GM12872 (cell line): ENCODE measurements around the gene SNRPD2.

ENCODE experiments used
- CTCF ChIP-seq: IDR thresholded peaks from 3 replicates; pipeline ENCODE4 v1.5.1; 2011; ENCODE audit warnings: low read depth, mild to moderate bottlenecking, low read length, moderate library complexity; ENCODE audit not compliant: insufficient read depth

SNRPD2 gene

DNA sequence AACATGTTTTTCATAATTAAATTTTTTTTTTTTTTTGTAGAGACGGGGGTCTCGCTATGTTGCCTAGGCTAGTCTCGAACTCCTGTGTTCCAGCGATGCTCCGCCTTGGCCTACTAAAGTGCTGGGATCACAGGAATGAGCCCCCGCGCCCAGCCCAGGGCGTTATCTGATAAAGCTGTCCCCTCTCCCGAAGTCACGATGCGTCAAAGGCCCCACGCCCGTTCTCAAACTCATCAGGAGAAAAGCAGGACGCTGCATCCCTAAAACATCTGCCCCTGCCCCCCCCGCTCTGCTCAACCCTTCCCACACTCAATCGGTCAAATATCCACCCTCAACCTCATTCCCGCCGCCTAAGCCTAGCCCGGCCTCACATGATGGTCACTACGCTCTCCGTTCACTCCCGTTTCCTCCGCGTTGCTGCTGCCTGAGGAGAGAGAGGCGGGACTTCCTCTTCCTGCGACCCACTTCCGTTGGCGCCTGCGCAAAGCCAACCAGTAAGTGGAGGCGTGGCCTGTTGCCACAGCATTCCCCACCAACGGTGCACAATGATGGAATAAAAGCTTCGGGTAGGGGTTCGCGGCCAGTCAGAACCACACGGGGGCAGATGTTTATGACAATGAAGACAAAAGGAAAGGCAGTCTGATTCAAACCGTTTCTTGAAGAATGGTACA is at the start of gene SNRPD2:
Gene SNRPD2, minus strand, starts transcription at position 438 of the 671 bp plus-strand sequence. Its CDS starts 65 bp downstream, at position 373.
- no peak for TF ChIP-seq CTCF

DNA sequence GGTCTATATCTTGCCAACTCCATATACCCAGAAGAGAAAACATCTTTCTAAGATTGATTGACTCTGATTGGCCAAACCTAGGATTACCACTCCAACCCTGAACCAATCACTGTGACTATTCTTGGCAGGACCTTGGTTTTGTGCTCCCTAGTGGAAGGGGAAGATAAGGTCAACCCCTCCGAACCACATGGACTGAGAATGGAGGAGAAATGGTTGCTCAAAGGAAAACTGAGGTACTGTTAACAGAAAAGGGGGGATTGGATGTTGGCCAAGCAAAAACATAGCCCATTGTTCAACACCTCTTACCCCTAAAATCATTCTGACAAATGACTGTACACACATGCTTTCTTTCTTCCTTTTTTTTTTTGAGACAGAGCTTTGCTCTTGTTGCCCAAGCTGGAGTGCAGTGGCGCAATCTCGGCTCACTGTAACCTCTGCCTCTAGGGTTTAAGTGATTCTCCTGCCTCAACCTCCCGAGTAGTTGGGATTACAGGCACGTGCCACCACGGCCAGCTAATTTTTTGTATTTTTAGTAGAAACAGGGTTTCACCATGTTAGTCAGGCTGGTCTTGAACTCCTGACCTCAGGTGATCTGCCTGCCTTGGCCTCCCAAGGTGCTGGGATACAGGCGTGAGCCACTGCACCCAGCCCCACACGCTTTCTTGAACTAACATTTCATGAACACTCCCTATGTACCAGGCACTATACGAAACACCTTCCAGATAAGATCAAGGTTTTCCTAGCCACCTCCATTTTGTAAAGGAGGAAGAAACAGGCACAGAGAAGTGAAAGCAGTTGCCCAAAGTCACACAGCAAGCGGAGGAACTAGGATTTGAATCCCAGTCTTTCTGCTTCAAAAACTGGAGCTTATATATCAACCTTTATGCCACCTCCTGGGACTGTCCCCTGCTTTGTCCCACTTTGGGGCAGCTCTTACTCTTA is 48.0 kb upstream of the SNRPD2 start:
- no peak for TF ChIP-seq CTCF

- no peak for TF ChIP-seq CTCF
These were observed 41.5 kb upstream of the SNRPD2 start, which contains the start of gene MEIOSIN for GRCh38 chr19:45733160-45733810. MEIOSIN (plus strand) TSS chr19:45733439; CDS start chr19:45735377, 1,938 bp downstream.

DNA sequence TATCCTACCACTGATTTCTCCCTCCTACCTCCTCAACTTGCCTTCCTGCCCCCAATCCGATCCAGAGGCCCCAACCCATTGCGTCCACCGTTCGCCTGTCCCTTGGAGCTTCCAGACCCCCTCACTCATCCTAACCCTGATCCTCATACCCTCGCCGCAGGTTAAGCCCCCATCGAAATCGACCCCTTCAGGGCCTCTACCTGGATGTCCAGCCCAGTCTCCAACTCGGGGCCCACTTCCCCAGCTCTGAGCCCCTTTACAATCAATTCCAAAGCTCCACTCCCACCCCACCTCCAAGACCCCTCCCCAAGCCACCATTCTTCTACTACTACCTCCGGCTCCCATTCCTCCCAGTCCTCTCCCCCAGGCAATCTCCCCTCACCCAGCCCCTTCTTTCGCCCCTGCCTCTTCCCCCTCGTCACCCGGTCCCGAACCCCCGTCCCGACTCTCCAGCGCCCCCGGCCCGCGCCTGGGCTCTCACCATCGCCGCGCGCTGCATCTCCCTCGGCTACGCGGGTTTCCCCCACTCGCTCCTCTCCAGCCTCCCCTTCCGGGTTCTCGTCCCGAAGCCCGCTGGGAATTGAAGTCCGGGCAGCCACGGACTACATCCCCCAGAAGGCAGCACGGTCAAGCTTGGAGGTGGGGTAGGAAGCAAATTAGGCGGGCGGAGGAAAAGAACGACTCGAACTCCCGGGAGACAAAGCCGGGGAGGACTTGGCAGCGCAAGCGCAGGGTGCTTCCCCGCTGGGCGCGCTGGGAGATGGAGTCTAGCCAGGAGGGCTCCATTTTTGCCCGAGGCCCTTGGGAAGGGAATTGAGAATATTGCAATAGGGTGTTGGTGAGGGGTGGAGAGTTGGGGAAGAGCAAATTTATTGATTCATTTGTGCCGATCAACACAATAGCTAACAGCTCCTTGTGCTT is 38.9 kb upstream of the SNRPD2 start, which contains the start of gene FBXO46:
Gene FBXO46, minus strand, starts transcription at position 529 of the 921 bp plus-strand sequence. CDS start 17,401 bp downstream, outside the sequence.
- TF ChIP-seq CTCF = peak; percentile 38; the same call in 1 of the 3 replicates

GRCh38 chr19:45729800-45730290 is 38.1 kb upstream of the SNRPD2 start:
- no peak for TF ChIP-seq CTCF

DNA sequence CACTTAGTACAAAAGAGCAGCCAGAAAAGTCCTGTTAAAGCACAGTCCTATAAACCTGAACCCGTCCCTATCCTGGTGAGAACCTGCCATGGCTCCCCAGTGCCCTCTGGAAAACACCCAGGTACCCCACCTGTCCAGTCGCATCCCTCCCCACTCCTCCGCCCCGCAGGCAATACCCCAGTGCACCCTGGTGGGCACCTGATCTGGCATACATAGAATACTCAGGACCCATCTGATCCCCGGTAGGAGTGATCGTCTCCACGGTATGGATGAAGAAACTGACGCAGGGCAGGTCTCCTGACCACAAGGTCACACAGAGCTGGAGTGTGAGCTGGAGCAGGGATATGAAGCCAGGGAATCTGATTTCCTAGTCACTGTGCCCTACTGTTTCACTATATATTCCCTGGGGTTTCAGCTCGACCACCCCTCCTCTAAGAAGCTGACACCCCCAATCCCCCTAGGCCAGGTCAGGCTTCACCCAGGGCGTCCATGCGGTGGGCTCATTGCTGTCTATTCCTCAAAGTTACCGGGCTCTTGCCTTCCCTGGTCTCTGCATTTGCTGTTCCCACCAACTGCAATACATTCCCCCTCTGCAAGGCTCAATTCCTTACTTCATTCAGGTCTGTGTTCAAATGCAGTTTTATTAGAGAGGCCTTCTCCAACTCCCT is 26.4 kb upstream of the SNRPD2 start:
- no peak for TF ChIP-seq CTCF
